ENCODE results near the gene HIRIP3.
"Not testable (repeated sequence)": the region's sequence is repeated elsewhere in the genome, so short reads cannot be mapped to it uniquely, and the experiment has no call there.

HIRIP3 gene

GRCh38 chr16:29974291-29975133, 20.9 kb downstream of the HIRIP3 start:
- no peak for FAIRE-seq
- DNase-seq (ENCODE audit: insufficient read length, low spot score): no peak
- TF ChIP-seq POLR2A (IDR thresholded peaks at IDR 0.05; ENCODE audit: low read depth, low read length): no peak

- DNase-seq (ENCODE audit: insufficient read length, low spot score): peak; percentile 99
- peak; percentile 66 for FAIRE-seq
- TF ChIP-seq POLR2A (IDR thresholded peaks at IDR 0.05; ENCODE audit: low read depth, low read length): peak; percentile 88
These were observed 21.8 kb downstream of the HIRIP3 start, which contains the start of gene TAOK2 for GRCh38 chr16:29973384-29974246. Gene TAOK2, plus strand, starts transcription at chr16:29973868. Its CDS starts 3,905 bp downstream, at chr16:29977773.

DNA sequence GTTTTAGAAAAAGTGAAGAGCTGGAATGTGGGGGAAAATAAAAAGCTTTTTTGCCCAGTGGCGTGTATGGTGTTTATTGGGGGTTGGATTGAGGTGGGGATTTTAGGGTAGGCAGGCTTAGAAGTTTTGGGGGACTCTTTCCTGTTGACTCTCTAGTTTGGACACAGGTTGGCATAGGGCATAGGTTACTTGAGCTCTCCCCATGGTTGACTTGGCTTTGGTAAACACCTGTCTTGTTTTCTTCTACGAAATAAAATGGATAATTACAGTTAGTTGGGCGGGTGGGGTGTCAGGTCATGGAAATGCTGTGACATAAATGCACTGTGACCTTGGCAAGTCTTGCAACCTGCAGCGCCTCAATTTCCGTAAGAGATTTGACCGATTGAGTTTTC, 22.4 kb downstream of the HIRIP3 start:
- FAIRE-seq (no peak), DNase-seq (ENCODE audit: insufficient read length, low spot score) (no peak)
- no peak for TF ChIP-seq POLR2A (IDR thresholded peaks at IDR 0.05; ENCODE audit: low read depth, low read length)

- DNase-seq (ENCODE audit: insufficient read length, low spot score): no peak
These were observed 22.9 kb downstream of the HIRIP3 start for GRCh38 chr16:29972500-29972899.

DNA sequence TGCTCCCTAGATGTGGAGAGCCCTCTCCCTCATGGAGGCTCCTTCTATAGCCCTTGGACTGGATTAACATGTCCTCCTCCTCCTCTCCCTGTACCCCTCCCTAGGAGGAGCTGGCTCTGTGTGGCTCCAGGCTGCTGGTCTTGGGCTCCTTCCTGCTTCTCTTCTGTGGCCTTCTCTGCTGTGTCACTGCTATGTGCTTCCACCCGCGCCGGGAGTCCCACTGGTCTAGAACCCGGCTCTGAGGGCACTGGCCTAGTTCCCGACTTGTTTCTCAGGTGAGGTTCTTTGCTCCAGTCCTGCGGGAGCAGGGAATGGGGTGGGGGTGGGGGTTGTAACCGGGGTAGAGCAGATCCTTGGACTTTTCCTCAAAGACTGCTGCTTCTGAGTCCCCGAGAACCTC, 24.1 kb downstream of the HIRIP3 start:
- DNase-seq (ENCODE audit: insufficient read length, low spot score) (no peak), FAIRE-seq (no peak)
- no peak for TF ChIP-seq POLR2A (IDR thresholded peaks at IDR 0.05; ENCODE audit: low read depth, low read length)

More at GRCh38 chr16:29972500-29972899, 22.9 kb downstream of the HIRIP3 start:
- no peak for TF ChIP-seq POLR2A (IDR thresholded peaks at IDR 0.05; ENCODE audit: low read depth, low read length)
- FAIRE-seq: no peak

DNA sequence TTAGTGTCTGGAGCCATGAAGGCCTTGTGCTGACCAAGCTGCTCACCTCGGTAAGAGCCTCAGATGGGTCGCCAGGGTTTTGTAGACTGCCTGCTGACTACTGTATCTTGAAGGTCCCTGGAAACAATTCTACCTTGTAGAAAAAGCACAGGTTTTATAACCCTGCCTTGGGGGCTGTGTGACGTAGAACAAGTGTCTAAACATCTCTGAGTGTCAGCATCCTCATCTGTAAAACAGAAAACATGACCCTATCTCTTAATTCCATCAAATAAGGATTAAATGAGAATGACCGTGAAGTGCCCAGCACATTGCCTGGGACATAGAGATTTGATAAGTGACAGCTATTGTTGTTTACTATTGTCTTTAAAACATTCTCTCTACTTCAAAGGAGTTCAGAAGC, 27.2 kb downstream of the HIRIP3 start:
- DNase-seq (ENCODE audit: insufficient read length, low spot score): no peak
- TF ChIP-seq POLR2A (IDR thresholded peaks at IDR 0.05; ENCODE audit: low read depth, low read length): no peak
- FAIRE-seq: no peak

DNA sequence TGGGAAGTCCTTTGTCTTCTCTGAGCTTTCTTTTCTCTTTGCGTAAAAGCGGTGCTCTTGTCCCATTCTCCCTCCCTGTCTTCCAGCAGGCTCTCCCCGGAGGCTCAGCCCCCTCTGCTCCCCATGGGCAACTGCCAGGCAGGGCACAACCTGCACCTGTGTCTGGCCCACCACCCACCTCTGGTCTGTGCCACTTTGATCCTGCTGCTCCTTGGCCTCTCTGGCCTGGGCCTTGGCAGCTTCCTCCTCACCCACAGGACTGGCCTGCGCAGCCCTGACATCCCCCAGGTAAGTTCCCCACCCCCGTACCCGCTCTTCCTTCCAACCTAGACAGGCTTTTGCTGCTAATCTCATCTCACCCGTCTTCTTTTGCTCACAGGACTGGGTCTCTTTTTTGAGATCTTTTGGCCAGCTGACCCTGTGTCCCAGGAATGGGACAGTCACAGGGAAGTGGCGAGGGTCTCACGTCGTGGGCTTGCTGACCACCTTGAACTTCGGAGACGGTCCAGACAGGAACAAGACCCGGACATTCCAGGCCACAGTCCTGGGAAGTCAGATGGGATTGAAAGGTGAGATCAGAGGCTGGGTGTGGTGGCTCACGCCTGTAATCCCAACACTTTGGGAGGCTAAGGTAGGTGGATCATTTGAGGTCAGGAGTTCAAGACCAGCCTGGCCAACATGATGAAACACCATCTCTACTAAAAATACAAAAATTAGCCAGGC, 32.2 kb downstream of the HIRIP3 start:
- DNase-seq (ENCODE audit: insufficient read length, low spot score) (no peak), FAIRE-seq (no peak)
- no peak for TF ChIP-seq POLR2A (IDR thresholded peaks at IDR 0.05; ENCODE audit: low read depth, low read length)

- no peak for TF ChIP-seq POLR2A (IDR thresholded peaks at IDR 0.05; ENCODE audit: low read depth, low read length)
- FAIRE-seq: no peak
- no peak for DNase-seq (ENCODE audit: insufficient read length, low spot score)
These were observed 32.9 kb downstream of the HIRIP3 start for GRCh38 chr16:29962344-29962994.

DNA sequence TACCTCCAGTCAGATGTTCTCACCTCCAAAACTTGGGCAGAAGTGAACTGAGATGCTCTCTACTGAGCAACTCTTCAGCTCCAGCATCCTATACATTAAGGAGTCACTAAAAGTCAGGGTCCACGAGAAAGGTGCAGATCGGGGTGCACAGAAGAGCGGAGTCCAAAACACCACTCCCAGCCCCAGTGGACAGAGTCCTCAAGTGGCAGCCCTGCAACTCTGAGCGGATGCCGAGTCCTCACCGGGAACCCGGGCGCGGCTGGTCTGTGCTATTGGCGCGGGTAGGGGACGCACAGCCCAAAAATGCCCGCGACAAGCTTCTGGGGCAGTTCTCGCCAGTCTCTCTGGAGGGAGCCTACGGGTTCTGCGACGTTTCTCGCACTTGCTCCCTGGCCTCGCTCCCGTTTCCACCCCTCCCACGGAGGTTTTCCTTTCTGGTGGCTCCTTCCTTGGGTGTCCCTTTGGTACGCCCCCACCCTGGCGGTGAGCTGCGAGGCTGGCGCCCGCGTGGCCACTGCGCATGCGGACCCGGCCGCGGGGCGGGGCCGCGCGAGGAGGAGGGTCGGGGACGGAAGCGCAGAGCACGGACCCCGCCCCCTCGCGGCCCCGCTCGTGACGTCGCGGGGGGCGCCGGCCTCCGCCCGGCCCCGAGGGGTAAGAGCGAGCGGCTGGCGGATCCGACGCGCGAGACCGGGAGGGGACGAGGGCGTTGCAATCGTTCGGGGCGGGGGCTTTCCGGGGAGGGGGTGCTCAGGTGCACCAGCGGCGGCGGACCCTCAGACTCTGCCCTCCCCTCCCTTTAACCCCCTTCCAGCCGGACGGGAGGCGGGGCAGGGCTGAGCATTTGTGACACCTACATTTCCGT, 33.7 kb downstream of the HIRIP3 start, which contains the start of gene TMEM219:
Gene TMEM219 (plus strand): TSS at position 601 of the 865 bp plus-strand sequence. CDS start 1,065 bp downstream, outside the sequence.
- peak; percentile 58 for TF ChIP-seq POLR2A (IDR thresholded peaks at IDR 0.05; ENCODE audit: low read depth, low read length)
- DNase-seq (ENCODE audit: insufficient read length, low spot score) (peak; percentile 94), FAIRE-seq (no peak)

GRCh38 chr16:29961127-29961478, 34.3 kb downstream of the HIRIP3 start:
- no peak for TF ChIP-seq POLR2A (IDR thresholded peaks at IDR 0.05; ENCODE audit: low read depth, low read length)
- DNase-seq (ENCODE audit: insufficient read length, low spot score) (no peak), FAIRE-seq (no peak)

GRCh38 chr16:29959821-29960220, 35.6 kb downstream of the HIRIP3 start:
- not testable (repeated sequence) for DNase-seq (ENCODE audit: insufficient read length, low spot score); FAIRE-seq

DNA sequence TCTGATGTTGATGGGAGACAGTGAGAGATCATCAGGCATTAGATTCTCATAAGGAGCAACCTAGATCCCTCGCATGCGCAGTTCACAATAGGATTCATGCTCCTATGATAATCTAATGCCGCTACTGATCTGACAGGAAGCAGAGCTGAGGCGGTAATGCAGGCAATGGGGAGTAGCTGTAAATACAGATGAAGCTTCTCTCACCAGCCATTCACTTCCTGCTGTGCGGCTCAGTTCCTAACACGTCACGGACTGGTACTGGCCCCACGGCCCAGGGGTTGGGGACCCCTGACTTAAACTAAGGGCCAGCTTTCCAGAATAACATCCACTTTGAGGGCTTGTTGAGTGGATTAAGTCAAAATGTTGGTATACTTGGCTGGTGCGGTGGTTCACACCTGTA, 36.1 kb downstream of the HIRIP3 start:
- no peak for FAIRE-seq
- no peak for TF ChIP-seq POLR2A (IDR thresholded peaks at IDR 0.05; ENCODE audit: low read depth, low read length)
- DNase-seq (ENCODE audit: insufficient read length, low spot score): no peak

Data from H54 (cell line).